Neuronal stem cell (in vitro differentiated cells): ENCODE results near the gene SH2D6.
A peak's percentile ranks its signal among the peaks of the same experiment; 100 is the strongest.

ENCODE experiments used
- DNase-seq: peaks from one replicate; pipeline ENCODE4 v3.0.0-alpha.2; 2013; ENCODE audit warnings: low spot score
- H2AFZ ChIP-seq: one replicate; pipeline ENCODE4 v1.6.1; 2013; ENCODE audit warnings: mild to moderate bottlenecking, low read length, inconsistent platforms
- H2AK5ac ChIP-seq: 2 replicates; pipeline ENCODE4 v1.6.1; 2013; ENCODE audit warnings: low read depth, mild to moderate bottlenecking, inconsistent platforms, low read length, moderate library complexity, mixed read lengths
- H2BK120ac ChIP-seq: 2 replicates; pipeline ENCODE4 v1.6.1; 2013; ENCODE audit warnings: low read depth, mild to moderate bottlenecking, inconsistent platforms, low read length, moderate library complexity, mixed read lengths
- H2BK12ac ChIP-seq: one replicate; pipeline ENCODE4 v1.6.1; 2013; ENCODE audit warnings: low read length, inconsistent platforms
- H2BK15ac ChIP-seq: 2 replicates; pipeline ENCODE4 v1.6.1; 2013; ENCODE audit warnings: mild to moderate bottlenecking, low read length, inconsistent platforms, mixed read lengths
- H2BK5ac ChIP-seq: one replicate; pipeline ENCODE4 v1.6.1; 2013; ENCODE audit warnings: inconsistent platforms, mild to moderate bottlenecking, low read length, moderate library complexity
- H3K14ac ChIP-seq: one replicate; pipeline ENCODE4 v1.6.1; 2013; ENCODE audit warnings: low read length, inconsistent platforms
- H3K18ac ChIP-seq: 2 replicates; pipeline ENCODE4 v1.6.1; 2013; ENCODE audit warnings: low read length, inconsistent platforms
- H3K23ac ChIP-seq: 2 replicates; pipeline ENCODE4 v1.6.1; 2013; ENCODE audit warnings: low read depth, mild to moderate bottlenecking, mixed read lengths, low read length, inconsistent platforms; ENCODE audit not compliant: poor library complexity
- H3K27ac ChIP-seq: replicated peaks from 3 replicates; pipeline ENCODE4 v1.5.1; 2013; ENCODE audit warnings: low read length, inconsistent platforms
- H3K27me3 ChIP-seq, 3 experiments: 2 replicates each; pipeline ENCODE4 v1.6.1; 2013; ENCODE audit warnings: low read length in 3 of 3, mild to moderate bottlenecking in 2 of 3, inconsistent platforms in 1 of 3, low read depth in 1 of 3, mixed read lengths in 1 of 3, moderate library complexity in 1 of 3; ENCODE audit not compliant: control insufficient read depth in 3 of 3, insufficient read depth in 3 of 3
- H3K36me3 ChIP-seq, 2 donors: replicated peaks in 1 of 2; 2 replicates each; pipeline ENCODE4 v1.6.1; 2013; ENCODE audit warnings: low read length in 2 of 2; ENCODE audit not compliant: control insufficient read depth in 2 of 2, insufficient read depth in 2 of 2
- H3K4ac ChIP-seq: 2 replicates; pipeline ENCODE4 v1.6.1; 2013; ENCODE audit warnings: inconsistent platforms, mild to moderate bottlenecking, low read length, moderate library complexity
- H3K4me1 ChIP-seq, 2 donors: 1 replicate in 1 of 2; 2 replicates in 1 of 2; pipeline ENCODE4 v1.6.1; 2013; ENCODE audit warnings: low read length in 2 of 2, low read depth in 1 of 2; ENCODE audit not compliant: control insufficient read depth in 2 of 2, insufficient read depth in 1 of 2
- H3K4me2 ChIP-seq: one replicate; pipeline ENCODE4 v1.6.1; 2013; ENCODE audit warnings: mild to moderate bottlenecking, low read length, inconsistent platforms; ENCODE audit not compliant: insufficient read depth, poor library complexity, severe bottlenecking
- H3K4me3 ChIP-seq, 2 donors: 2 replicates each; pipeline ENCODE4 v1.5.1; 2013; ENCODE audit warnings: low read length in 2 of 2, mild to moderate bottlenecking in 2 of 2, inconsistent platforms in 1 of 2, moderate library complexity in 1 of 2
- H3K79me1 ChIP-seq: one replicate; pipeline ENCODE4 v1.6.1; 2013; ENCODE audit warnings: low read depth, mild to moderate bottlenecking, inconsistent platforms, low read length, moderate library complexity
- H3K9ac ChIP-seq: one replicate; pipeline ENCODE4 v1.6.1; 2013; ENCODE audit warnings: mild to moderate bottlenecking, low read depth, low read length, inconsistent platforms; ENCODE audit not compliant: poor library complexity
- H3K9me3 ChIP-seq, 2 donors: replicated peaks in 1 of 2; 2 replicates each; pipeline versions ENCODE3 to v1.6.1; 2013; ENCODE audit warnings: low read length in 2 of 2, mild to moderate bottlenecking in 2 of 2, inconsistent platforms in 1 of 2, low read depth in 1 of 2, mixed read lengths in 1 of 2, moderate library complexity in 1 of 2; ENCODE audit not compliant: control insufficient read depth in 2 of 2, insufficient read depth in 1 of 2
- H4K8ac ChIP-seq: one replicate; pipeline ENCODE4 v1.6.1; 2013; ENCODE audit warnings: low read depth, mild to moderate bottlenecking, inconsistent platforms, low read length, moderate library complexity
- H4K91ac ChIP-seq: one replicate; pipeline ENCODE4 v1.6.1; 2013; ENCODE audit warnings: low read length, low read depth, mild to moderate bottlenecking, inconsistent platforms; ENCODE audit not compliant: poor library complexity
- WGBS, 2 donors: extraction: QIAGEN DNeasy Blood & Tissue Kit; methylation state at CpG; one replicate each; pipeline ENCODE4 v1.1.7; 2013; ENCODE audit warnings: missing lambda C conversion rate in 2 of 2, mixed read lengths in 1 of 2; ENCODE audit not compliant: insufficient read length in 2 of 2, insufficient replicate concordance in 1 of 2; ENCODE audit errors: extremely low coverage in 2 of 2; 5-methylcytosine and 5-hydroxymethylcytosine counted together

SH2D6 gene

DNA sequence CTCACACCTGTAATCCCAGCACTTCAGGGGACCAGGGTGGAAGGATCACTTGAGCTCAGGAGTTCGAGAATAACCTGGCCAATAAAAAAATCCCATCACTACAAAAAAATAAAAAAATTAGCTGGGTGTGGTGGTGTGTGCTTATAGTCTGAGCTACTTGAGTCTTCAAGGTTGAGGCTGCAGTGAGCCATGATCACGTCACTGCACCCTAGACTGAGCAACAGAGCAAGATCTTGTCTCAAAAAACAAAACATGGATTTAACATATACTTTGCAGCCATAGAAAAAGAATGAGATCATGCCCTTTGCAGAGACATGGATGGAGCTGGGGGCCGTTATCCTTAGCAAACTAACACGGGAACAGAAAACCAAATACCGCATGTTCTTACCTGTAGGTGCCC, 22.2 kb downstream of the SH2D6 start:
- H3K4me2 ChIP-seq = no peak overlapping the region
- peaks cover 0 to 18% (median 2%) of the 10 kb centered on the region in 3 experiments for H3K27me3 ChIP-seq
- DNase-seq = no peak
- no peak overlapping the region for H2AFZ ChIP-seq
- peaks cover 3 to 14% of the 10 kb centered on the region in 2 donors for H3K4me1 ChIP-seq
- no peaks in the 10 kb centered on the region for H3K79me1 ChIP-seq
- no peak overlapping the region for H2BK12ac ChIP-seq
- H2BK120ac ChIP-seq = no peak overlapping the region
- H3K18ac ChIP-seq = no peak overlapping the region
- no peak overlapping the region for H3K27ac ChIP-seq
- no peak overlapping the region for H4K91ac ChIP-seq
- H3K36me3 ChIP-seq = no peaks in the 10 kb centered on the region
- H3K4ac ChIP-seq = no peak overlapping the region
- H2BK5ac ChIP-seq = no peak overlapping the region
- no peak overlapping the region for H3K9ac ChIP-seq
- H2AK5ac ChIP-seq = no peak overlapping the region
- no peaks in the 10 kb centered on the region for H3K9me3 ChIP-seq
- no peak overlapping the region for H4K8ac ChIP-seq
- H3K4me3 ChIP-seq = no peak overlapping the region
- no peak overlapping the region for H3K23ac ChIP-seq
- H2BK15ac ChIP-seq = no peak overlapping the region
- WGBS, 2 donors = no CpG with 5 or more reads among the region's 5 CpGs
- H3K14ac ChIP-seq = no peak overlapping the region

- H3K79me1 ChIP-seq = no peaks in the 10 kb centered on the region
- no peak overlapping the region for H3K4me2 ChIP-seq
- H3K14ac ChIP-seq = no peak overlapping the region
- no peak overlapping the region for H2BK12ac ChIP-seq
- H4K8ac ChIP-seq = no peak overlapping the region
- no peak for DNase-seq
- H3K9ac ChIP-seq = no peak overlapping the region
- no peak overlapping the region for H3K4ac ChIP-seq
- no peak overlapping the region for H3K27ac ChIP-seq
- no CpG with 5 or more reads among the region's 4 CpGs for WGBS, 2 donors
- no peak overlapping the region for H2BK15ac ChIP-seq
- no peak overlapping the region for H2AFZ ChIP-seq
- H3K9me3 ChIP-seq = no peaks in the 10 kb centered on the region
- H3K4me3 ChIP-seq = no peak overlapping the region
- H3K18ac ChIP-seq = no peak overlapping the region
- no peaks in the 10 kb centered on the region for H3K36me3 ChIP-seq
- no peak overlapping the region for H2AK5ac ChIP-seq
- no peak overlapping the region for H2BK120ac ChIP-seq
- H2BK5ac ChIP-seq = no peak overlapping the region
- H3K23ac ChIP-seq = no peak overlapping the region
- peaks cover 0 to 20% (median 2%) of the 10 kb centered on the region in 3 experiments for H3K27me3 ChIP-seq
- peaks cover 3 to 13% of the 10 kb centered on the region in 2 donors for H3K4me1 ChIP-seq
- H4K91ac ChIP-seq = no peak overlapping the region
Measured at GRCh38 chr2:85441864-85442263, 23.4 kb downstream of the SH2D6 start.

DNA sequence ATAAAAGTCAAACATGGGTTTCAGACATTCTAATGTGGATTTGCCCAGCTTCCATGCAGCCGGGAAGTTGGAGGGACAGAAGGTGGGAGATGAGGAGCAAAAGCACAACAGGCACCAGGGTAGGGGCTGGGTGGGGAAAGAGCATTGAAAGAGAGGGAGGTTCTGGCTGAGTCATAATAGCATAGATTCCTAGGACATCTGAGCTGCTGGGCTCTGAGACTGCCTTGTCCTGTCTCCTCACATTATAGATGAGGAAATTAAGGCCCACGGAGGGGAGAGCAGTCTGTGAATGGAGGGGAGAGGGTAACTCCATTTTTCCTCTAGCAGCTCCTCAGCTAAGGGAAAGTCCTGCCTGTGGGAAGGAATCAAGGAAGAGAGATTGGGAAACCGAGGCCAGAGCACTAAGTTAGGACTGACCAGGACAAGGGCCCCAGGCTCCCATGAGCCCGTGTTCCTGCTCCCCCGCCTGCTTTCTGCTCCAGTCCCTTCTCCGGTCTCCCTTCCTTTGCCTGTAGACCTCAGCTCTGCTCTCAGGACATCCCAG, 26.2 kb downstream of the SH2D6 start:
- H3K4me2 ChIP-seq = no peak overlapping the region
- H2BK12ac ChIP-seq = no peak overlapping the region
- H3K36me3 ChIP-seq = no peaks in the 10 kb centered on the region
- no peak for DNase-seq
- H4K8ac ChIP-seq = no peak overlapping the region
- H3K79me1 ChIP-seq = no peaks in the 10 kb centered on the region
- H3K4me1 ChIP-seq = peaks cover 0 to 2% of the 10 kb centered on the region in 2 donors
- no peaks in the 10 kb centered on the region for H3K9me3 ChIP-seq
- peaks cover 0 to 19% (median 2%) of the 10 kb centered on the region in 3 experiments for H3K27me3 ChIP-seq
- no peak overlapping the region for H2BK5ac ChIP-seq
- H2AFZ ChIP-seq = no peak overlapping the region
- H2BK120ac ChIP-seq = no peak overlapping the region
- WGBS, 2 donors = no CpG with 5 or more reads among the region's 6 CpGs
- H3K14ac ChIP-seq = no peak overlapping the region
- no peak overlapping the region for H3K9ac ChIP-seq
- no peak overlapping the region for H3K27ac ChIP-seq
- no peak overlapping the region for H3K23ac ChIP-seq
- peak overlapping the region; percentile 2 for H3K18ac ChIP-seq
- H2AK5ac ChIP-seq = no peak overlapping the region
- H3K4me3 ChIP-seq = no peak overlapping the region
- no peak overlapping the region for H4K91ac ChIP-seq
- H3K4ac ChIP-seq = no peak overlapping the region
- H2BK15ac ChIP-seq = no peak overlapping the region

DNA sequence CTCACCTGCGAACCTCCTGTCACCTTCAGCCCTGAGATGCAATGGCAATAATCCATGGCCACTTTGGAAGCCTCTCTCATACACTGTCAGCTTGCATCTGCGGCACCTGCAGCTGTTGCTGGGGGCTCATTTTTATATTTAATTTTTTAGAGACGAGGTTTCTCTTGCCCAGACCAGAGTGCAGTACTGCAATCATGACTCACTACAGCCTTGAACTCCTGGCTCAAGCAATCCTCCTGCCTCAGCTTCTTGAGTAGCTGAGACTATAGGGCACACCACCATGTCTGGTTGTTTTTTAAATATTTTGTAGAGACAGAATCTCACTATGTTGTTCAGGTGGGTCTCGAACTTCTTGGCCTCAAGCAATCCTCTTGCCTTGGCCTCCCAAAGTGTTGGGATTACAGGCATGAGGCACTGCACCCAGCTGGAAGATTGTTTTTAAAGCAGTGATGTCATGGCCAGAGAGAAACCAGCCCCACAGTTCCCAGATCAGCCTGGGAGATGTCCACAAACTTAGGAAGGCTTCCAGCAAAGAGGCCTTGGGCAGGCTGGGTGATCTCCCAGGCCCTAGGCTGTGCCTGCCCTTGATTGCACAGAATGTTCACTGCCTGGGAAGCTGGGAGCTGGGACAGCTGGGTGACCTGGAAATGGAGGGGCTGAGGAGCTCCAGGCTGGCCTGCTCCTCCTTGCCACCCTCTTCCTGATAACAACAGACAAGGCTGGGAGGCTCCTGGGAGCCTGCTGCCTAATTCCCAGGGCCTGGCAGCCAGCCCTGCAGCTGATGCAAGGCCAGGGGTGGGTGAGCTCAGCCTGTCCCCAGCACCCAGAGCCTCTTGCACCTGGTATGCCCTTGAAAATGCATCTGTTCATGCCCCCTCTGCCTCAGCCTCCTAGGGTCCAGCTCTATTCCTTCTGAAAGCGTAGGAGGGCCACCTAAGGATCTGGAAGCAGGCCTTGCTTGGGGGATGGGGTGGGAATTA, 27.1 kb downstream of the SH2D6 start:
- Histone ChIP-seq H4K8ac (peak overlapping the region; percentile 68), H2BK5ac (peak overlapping the region; percentile 54), H3K23ac (no peak overlapping the region), H3K79me1 (no peaks in the 10 kb centered on the region), H3K9ac (no peak overlapping the region), H2AK5ac (peak overlapping the region; percentile 20), H3K4me3 (no peak overlapping the region), H4K91ac (no peak overlapping the region), H3K4me1 (peaks cover 0 to 2% of the 10 kb centered on the region in 2 donors), H3K27me3 (peaks cover 0 to 19% (median 2%) of the 10 kb centered on the region in 3 experiments), H3K27ac (no peak overlapping the region), H2BK15ac (no peak overlapping the region), H3K14ac (no peak overlapping the region), H2BK12ac (no peak overlapping the region), H3K9me3 (no peaks in the 10 kb centered on the region), H3K4ac (no peak overlapping the region), H3K18ac (peak overlapping the region; percentile 88), H2BK120ac (no peak overlapping the region), H3K36me3 (no peaks in the 10 kb centered on the region), H3K4me2 (no peak overlapping the region), H2AFZ (peak overlapping the region; percentile 53)
- WGBS, 2 donors = no CpG with 5 or more reads among the region's 5 CpGs
- DNase-seq = no peak
